ENCODE results near the gene PHF2. TPM values are rescaled to one million over a fixed set of nuclear protein-coding genes. Genes with fewer than 3 reads are reported as not detected.

PHF2 gene
- total RNA-seq, 1 donor from 2014 or later, result 18.8 TPM

GRCh38 chr9:93633492-93634221, 57.3 kb downstream of the PHF2 start:
- Histone ChIP-seq H3K4me1 (ENCODE audit: control insufficient read depth in 3 of 3, insufficient read depth in 3 of 3, low read length in 3 of 3) (peaks cover 0 to 8% (median 0%) of the 10 kb centered on the region in 3 donors), H3K9ac (ENCODE audit: low read depth in 1 of 3, low read length in 3 of 3) (no peak overlapping the region), H3K27ac (ENCODE audit: low read depth, low read length) (no peak overlapping the region), H3K4me3 (ENCODE audit: low read length in 3 of 3) (no peak overlapping the region), H3K36me3 (ENCODE audit: control insufficient read depth in 3 of 3, insufficient read depth in 3 of 3, low read length in 3 of 3) (peaks cover 36 to 47% (median 42%) of the 10 kb centered on the region in 3 donors), H3K27me3 (ENCODE audit: control insufficient read depth in 3 of 3, insufficient read depth in 3 of 3, low read length in 3 of 3) (no peaks in the 10 kb centered on the region), H3K9me3 (ENCODE audit: control insufficient read depth in 3 of 3, low read length in 3 of 3) (no peaks in the 10 kb centered on the region)

- Histone ChIP-seq H3K27ac (ENCODE audit: low read depth, low read length) (no peak overlapping the region), H3K9me3 (ENCODE audit: control insufficient read depth in 3 of 3, low read length in 3 of 3) (no peaks in the 10 kb centered on the region), H3K4me3 (ENCODE audit: low read length in 3 of 3) (no peak overlapping the region), H3K4me1 (ENCODE audit: control insufficient read depth in 3 of 3, insufficient read depth in 3 of 3, low read length in 3 of 3) (peaks cover 0 to 8% (median 0%) of the 10 kb centered on the region in 3 donors), H3K9ac (ENCODE audit: low read depth in 1 of 3, low read length in 3 of 3) (no peak overlapping the region), H3K27me3 (ENCODE audit: control insufficient read depth in 3 of 3, insufficient read depth in 3 of 3, low read length in 3 of 3) (no peaks in the 10 kb centered on the region), H3K36me3 (ENCODE audit: control insufficient read depth in 3 of 3, insufficient read depth in 3 of 3, low read length in 3 of 3) (peaks cover 36 to 47% (median 42%) of the 10 kb centered on the region in 3 donors)
These were observed 58.2 kb downstream of the PHF2 start for GRCh38 chr9:93634311-93635185.

- Histone ChIP-seq H3K36me3 (ENCODE audit: control insufficient read depth in 3 of 3, insufficient read depth in 3 of 3, low read length in 3 of 3) (peaks cover 32 to 49% (median 39%) of the 10 kb centered on the region in 3 donors), H3K9me3 (ENCODE audit: control insufficient read depth in 3 of 3, low read length in 3 of 3) (no peaks in the 10 kb centered on the region), H3K4me1 (ENCODE audit: control insufficient read depth in 3 of 3, insufficient read depth in 3 of 3, low read length in 3 of 3) (peaks cover 0 to 8% (median 0%) of the 10 kb centered on the region in 3 donors), H3K4me3 (ENCODE audit: low read length in 3 of 3) (no peak overlapping the region), H3K27me3 (ENCODE audit: control insufficient read depth in 3 of 3, insufficient read depth in 3 of 3, low read length in 3 of 3) (no peaks in the 10 kb centered on the region), H3K9ac (ENCODE audit: low read depth in 1 of 3, low read length in 3 of 3) (no peak overlapping the region), H3K27ac (ENCODE audit: low read depth, low read length) (no peak overlapping the region)
These were observed 59.1 kb downstream of the PHF2 start for GRCh38 chr9:93635186-93636107.

- no peak overlapping the region for H3K9ac ChIP-seq (ENCODE audit: low read depth in 1 of 3, low read length in 3 of 3)
- H3K36me3 ChIP-seq (ENCODE audit: control insufficient read depth in 3 of 3, insufficient read depth in 3 of 3, low read length in 3 of 3), result peaks cover 26 to 41% (median 35%) of the 10 kb centered on the region in 3 donors
These were observed 59.8 kb downstream of the PHF2 start for GRCh38 chr9:93636172-93636661.

GRCh38 chr9:93636667-93637066, 60.3 kb downstream of the PHF2 start:
- peaks cover 26 to 41% (median 33%) of the 10 kb centered on the region in 3 donors for H3K36me3 ChIP-seq (ENCODE audit: control insufficient read depth in 3 of 3, insufficient read depth in 3 of 3, low read length in 3 of 3)
- peaks cover 0 to 8% (median 0%) of the 10 kb centered on the region in 3 donors for H3K4me1 ChIP-seq (ENCODE audit: control insufficient read depth in 3 of 3, insufficient read depth in 3 of 3, low read length in 3 of 3)
- no peak overlapping the region for H3K27ac ChIP-seq (ENCODE audit: low read depth, low read length)
- no peaks in the 10 kb centered on the region for H3K9me3 ChIP-seq (ENCODE audit: control insufficient read depth in 3 of 3, low read length in 3 of 3)
- no peaks in the 10 kb centered on the region for H3K27me3 ChIP-seq (ENCODE audit: control insufficient read depth in 3 of 3, insufficient read depth in 3 of 3, low read length in 3 of 3)
- H3K9ac ChIP-seq (ENCODE audit: low read depth in 1 of 3, low read length in 3 of 3), result no peak overlapping the region
- H3K4me3 ChIP-seq (ENCODE audit: low read length in 3 of 3), result no peak overlapping the region

More at GRCh38 chr9:93636172-93636661, 59.8 kb downstream of the PHF2 start:
- H3K4me1 ChIP-seq (ENCODE audit: control insufficient read depth in 3 of 3, insufficient read depth in 3 of 3, low read length in 3 of 3), result peaks cover 0 to 8% (median 0%) of the 10 kb centered on the region in 3 donors
- no peak overlapping the region for H3K4me3 ChIP-seq (ENCODE audit: low read length in 3 of 3)
- H3K9me3 ChIP-seq (ENCODE audit: control insufficient read depth in 3 of 3, low read length in 3 of 3), result no peaks in the 10 kb centered on the region
- H3K27ac ChIP-seq (ENCODE audit: low read depth, low read length), result no peak overlapping the region
- no peaks in the 10 kb centered on the region for H3K27me3 ChIP-seq (ENCODE audit: control insufficient read depth in 3 of 3, insufficient read depth in 3 of 3, low read length in 3 of 3)

GRCh38 chr9:93637886-93638285, 61.5 kb downstream of the PHF2 start:
- Histone ChIP-seq H3K27me3 (ENCODE audit: control insufficient read depth in 3 of 3, insufficient read depth in 3 of 3, low read length in 3 of 3) (no peaks in the 10 kb centered on the region), H3K9me3 (ENCODE audit: control insufficient read depth in 3 of 3, low read length in 3 of 3) (no peaks in the 10 kb centered on the region), H3K4me3 (ENCODE audit: low read length in 3 of 3) (no peak overlapping the region), H3K4me1 (ENCODE audit: control insufficient read depth in 3 of 3, insufficient read depth in 3 of 3, low read length in 3 of 3) (peaks cover 0 to 9% (median 0%) of the 10 kb centered on the region in 3 donors), H3K36me3 (ENCODE audit: control insufficient read depth in 3 of 3, insufficient read depth in 3 of 3, low read length in 3 of 3) (peaks cover 16 to 38% (median 28%) of the 10 kb centered on the region in 3 donors), H3K9ac (ENCODE audit: low read depth in 1 of 3, low read length in 3 of 3) (no peak overlapping the region), H3K27ac (ENCODE audit: low read depth, low read length) (no peak overlapping the region)

- Histone ChIP-seq H3K36me3 (ENCODE audit: control insufficient read depth in 3 of 3, insufficient read depth in 3 of 3, low read length in 3 of 3) (peaks cover 17 to 34% (median 27%) of the 10 kb centered on the region in 3 donors), H3K4me3 (ENCODE audit: low read length in 3 of 3) (no peak overlapping the region), H3K9ac (ENCODE audit: low read depth in 1 of 3, low read length in 3 of 3) (no peak overlapping the region), H3K27me3 (ENCODE audit: control insufficient read depth in 3 of 3, insufficient read depth in 3 of 3, low read length in 3 of 3) (no peaks in the 10 kb centered on the region), H3K27ac (ENCODE audit: low read depth, low read length) (no peak overlapping the region), H3K4me1 (ENCODE audit: control insufficient read depth in 3 of 3, insufficient read depth in 3 of 3, low read length in 3 of 3) (peaks cover 3 to 6% (median 5%) of the 10 kb centered on the region in 3 donors), H3K9me3 (ENCODE audit: control insufficient read depth in 3 of 3, low read length in 3 of 3) (no peaks in the 10 kb centered on the region)
These were observed 63.6 kb downstream of the PHF2 start for GRCh38 chr9:93640027-93640426.

- H3K27me3 ChIP-seq (ENCODE audit: control insufficient read depth in 3 of 3, insufficient read depth in 3 of 3, low read length in 3 of 3), result no peaks in the 10 kb centered on the region
- no peak overlapping the region for H3K4me3 ChIP-seq (ENCODE audit: low read length in 3 of 3)
- no peak overlapping the region for H3K27ac ChIP-seq (ENCODE audit: low read depth, low read length)
- H3K9me3 ChIP-seq (ENCODE audit: control insufficient read depth in 3 of 3, low read length in 3 of 3), result no peaks in the 10 kb centered on the region
- peaks cover 23 to 30% (median 24%) of the 10 kb centered on the region in 3 donors for H3K36me3 ChIP-seq (ENCODE audit: control insufficient read depth in 3 of 3, insufficient read depth in 3 of 3, low read length in 3 of 3)
- no peak overlapping the region for H3K9ac ChIP-seq (ENCODE audit: low read depth in 1 of 3, low read length in 3 of 3)
- H3K4me1 ChIP-seq (ENCODE audit: control insufficient read depth in 3 of 3, insufficient read depth in 3 of 3, low read length in 3 of 3), result peaks cover 3 to 6% (median 5%) of the 10 kb centered on the region in 3 donors
These were observed 66.6 kb downstream of the PHF2 start for GRCh38 chr9:93642961-93643360.

- peaks cover 29 to 36% (median 32%) of the 10 kb centered on the region in 3 donors for H3K36me3 ChIP-seq (ENCODE audit: control insufficient read depth in 3 of 3, insufficient read depth in 3 of 3, low read length in 3 of 3)
These were observed 68.2 kb downstream of the PHF2 start for GRCh38 chr9:93644397-93645088.

More at GRCh38 chr9:93644397-93645088, 68.2 kb downstream of the PHF2 start:
- Histone ChIP-seq H3K4me3 (ENCODE audit: low read length in 3 of 3) (no peak overlapping the region), H3K9ac (ENCODE audit: low read depth in 1 of 3, low read length in 3 of 3) (peak overlapping the region in 2 of 3 donors; percentile 5 to 54), H3K27ac (ENCODE audit: low read depth, low read length) (peak overlapping the region; percentile 49), H3K27me3 (ENCODE audit: control insufficient read depth in 3 of 3, insufficient read depth in 3 of 3, low read length in 3 of 3) (no peaks in the 10 kb centered on the region), H3K9me3 (ENCODE audit: control insufficient read depth in 3 of 3, low read length in 3 of 3) (no peaks in the 10 kb centered on the region), H3K4me1 (ENCODE audit: control insufficient read depth in 3 of 3, insufficient read depth in 3 of 3, low read length in 3 of 3) (peaks cover 3 to 6% (median 5%) of the 10 kb centered on the region in 3 donors)
